Endodermal cell (in vitro differentiated cells): ENCODE measurements around the gene MARCHF10. TPM values are rescaled to one million over a fixed set of nuclear protein-coding genes. Genes with fewer than 3 reads are reported as not detected.

ENCODE experiments used
- DNase-seq: peaks from one replicate; pipeline ENCODE4 v3.0.0-alpha.2; 2017
- H3K27ac ChIP-seq: 2 replicates; pipeline ENCODE4 v1.5.1; 2013; ENCODE audit warnings: mild to moderate bottlenecking, low read depth, low read length, moderate library complexity
- H3K27me3 ChIP-seq: 2 replicates; pipeline ENCODE4 v1.6.1; 2013; ENCODE audit warnings: mild to moderate bottlenecking, low read length, moderate library complexity; ENCODE audit not compliant: insufficient read depth, control insufficient read depth, poor library complexity, severe bottlenecking
- H3K36me3 ChIP-seq: 2 replicates; pipeline ENCODE4 v1.7.0; 2013; ENCODE audit warnings: mild to moderate bottlenecking, low read length, moderate library complexity; ENCODE audit not compliant: control insufficient read depth, insufficient read depth
- H3K4me1 ChIP-seq: one replicate; pipeline ENCODE4 v1.7.0; 2013; ENCODE audit warnings: low read length; ENCODE audit not compliant: control insufficient read depth, insufficient read depth
- H3K4me3 ChIP-seq: 2 replicates; pipeline ENCODE4 v1.5.1; 2013; ENCODE audit warnings: mild to moderate bottlenecking, low read length, moderate library complexity
- H3K9ac ChIP-seq: 2 replicates; pipeline ENCODE4 v1.6.1; 2013; ENCODE audit warnings: mild to moderate bottlenecking, low read length, moderate library complexity; ENCODE audit not compliant: poor library complexity, severe bottlenecking; ENCODE audit errors: extremely low read depth
- H3K9me3 ChIP-seq: 2 replicates; pipeline ENCODE4 v1.6.1; 2013; ENCODE audit warnings: mild to moderate bottlenecking, low read length, moderate library complexity; ENCODE audit not compliant: control insufficient read depth
- H3K27ac Mint-ChIP-seq: 2 replicates; pipeline ENCODE4 v1.8.0; 2020; ENCODE audit warnings: mixed read lengths
- H3K27me3 Mint-ChIP-seq: 2 replicates; pipeline ENCODE4 v1.8.0; 2021; ENCODE audit warnings: mild to moderate bottlenecking, mixed read lengths; ENCODE audit not compliant: insufficient read depth
- H3K36me3 Mint-ChIP-seq: 2 replicates; pipeline ENCODE4 v1.8.0; 2020; ENCODE audit warnings: low read depth, mixed read lengths
- H3K4me1 Mint-ChIP-seq: 2 replicates; pipeline ENCODE4 v1.8.0; 2020; ENCODE audit warnings: mixed read lengths
- H3K4me3 Mint-ChIP-seq: 2 replicates; pipeline ENCODE4 v1.8.0; 2020; ENCODE audit warnings: mild to moderate bottlenecking, moderate library complexity, mixed read lengths
- H3K9me3 Mint-ChIP-seq: 2 replicates; pipeline ENCODE4 v1.8.0; 2020; ENCODE audit warnings: mild to moderate bottlenecking, mixed read lengths
- CTCF ChIP-seq: fragments of 200-600 bp; sonication (generic); conservative IDR thresholded peaks from 2 replicates; pipeline ENCODE4 v1.5.0; 2021; ENCODE audit warnings: antibody characterized with exemption, mild to moderate bottlenecking
- WGBS, 2 experiments: methylation state at CpG; one replicate each; pipeline versions ENCODE4 v1.1.5 to v1.1.7; 2013; ENCODE audit warnings: missing lambda C conversion rate in 2 of 2, mixed read lengths in 1 of 2; ENCODE audit not compliant: insufficient coverage in 1 of 2, insufficient read length in 1 of 2; 5-methylcytosine and 5-hydroxymethylcytosine counted together
- total RNA-seq, 2 donors: library from RNA; stranded (reverse); fragmentation: NEBNext Ultra II Directional in 1 of 2; extraction: Animal tissue kit (Norgen Biotek cat#: 25700) in 1 of 2; gene quantifications; 2 replicates in 1 of 2; 3 replicates in 1 of 2; pipeline ENCODE4 v1.2.1, GENCODE V29; 2021

MARCHF10 gene
- total RNA-seq, 2 donors from 2014 or later = 0.57 to 1.7 TPM

- Mint-ChIP-seq H3K27ac (no peak overlapping the region), H3K36me3 (no peaks in the 10 kb centered on the region), H3K9me3 (no peaks in the 10 kb centered on the region), H3K4me1 (peaks cover 7% of the 10 kb centered on the region), H3K27me3 (no peaks in the 10 kb centered on the region), H3K4me3 (no peak overlapping the region)
- Histone ChIP-seq H3K4me3 (no peak overlapping the region), H3K4me1 (no peaks in the 10 kb centered on the region), H3K9ac (no peak overlapping the region), H3K36me3 (no peaks in the 10 kb centered on the region), H3K9me3 (no peaks in the 10 kb centered on the region), H3K27me3 (no peaks in the 10 kb centered on the region), H3K27ac (no peak overlapping the region)
- 89 to 100% methylated on average over 1 to 3 of the region's 3 CpGs for WGBS, 2 experiments
- peak; percentile 67 for DNase-seq
- TF ChIP-seq CTCF = peak; percentile 73
Observed at GRCh38 chr17:62720126-62720850, 87.8 kb downstream of the MARCHF10 start.

GRCh38 chr17:62719586-62719985 is 88.5 kb downstream of the MARCHF10 start:
- no peak overlapping the region for H3K27ac ChIP-seq
- Mint-ChIP-seq H3K9me3 (no peaks in the 10 kb centered on the region), H3K36me3 (no peaks in the 10 kb centered on the region)

GRCh38 chr17:62718429-62718828 is 89.7 kb downstream of the MARCHF10 start:
- Mint-ChIP-seq H3K27me3 (peaks cover 2% of the 10 kb centered on the region), H3K27ac (no peak overlapping the region), H3K9me3 (no peaks in the 10 kb centered on the region), H3K4me1 (no peaks in the 10 kb centered on the region), H3K4me3 (no peak overlapping the region), H3K36me3 (no peaks in the 10 kb centered on the region)
- Histone ChIP-seq H3K27me3 (no peaks in the 10 kb centered on the region), H3K4me3 (no peak overlapping the region), H3K4me1 (no peaks in the 10 kb centered on the region), H3K27ac (no peak overlapping the region), H3K36me3 (no peaks in the 10 kb centered on the region), H3K9ac (no peak overlapping the region), H3K9me3 (no peaks in the 10 kb centered on the region)
- peak; percentile 36 for DNase-seq
- no peak for TF ChIP-seq CTCF
- WGBS, 2 experiments = 93 to 96% methylated on average over 10 to 11 of the region's 11 CpGs

More at GRCh38 chr17:62719586-62719985, 88.5 kb downstream of the MARCHF10 start:
- no peak overlapping the region for H3K9ac ChIP-seq
- no peaks in the 10 kb centered on the region for H3K36me3 ChIP-seq
- no peaks in the 10 kb centered on the region for H3K9me3 ChIP-seq
- Mint-ChIP-seq H3K27me3 (no peaks in the 10 kb centered on the region), H3K4me3 (no peak overlapping the region), H3K27ac (no peak overlapping the region), H3K4me1 (peaks cover 3% of the 10 kb centered on the region)
- no peaks in the 10 kb centered on the region for H3K27me3 ChIP-seq
- no peaks in the 10 kb centered on the region for H3K4me1 ChIP-seq
- WGBS, 2 experiments = no CpG with 5 or more reads among the region's 1 CpG
- TF ChIP-seq CTCF = no peak
- DNase-seq = no peak
- H3K4me3 ChIP-seq = no peak overlapping the region
